HCT116 (cell line): Measurements from ENCODE around the gene GCSAM. TPM values are rescaled to one million over a fixed set of nuclear protein-coding genes. Genes with fewer than 3 reads are reported as not detected.

Experiments
- ATAC-seq: fragments of 200-7000 bp; cut with Tn5 transposase; 2 replicates; pipeline ENCODE4 v1.9.1; 2020; ENCODE audit warnings: mild to moderate bottlenecking, moderate library complexity
- BruUV-seq: library from RNA; stranded (reverse); fragments of 400-500 nt; replicated peaks from 2 replicates; lab custom pipeline; 2021; lab: Mats Ljungman, UMichigan
- CTCF ChIA-PET: fragments of 300-600 bp; sonication (Branson Sonifier 250); formaldehyde crosslinking; loops from one replicate; lab custom pipeline; 2021; ENCODE audit warnings: antibody characterized with exemption; lab: Charles Lee
- POLR2A ChIA-PET: fragments of 300-600, 350-600 bp; sonication (Branson Sonifier 250); formaldehyde crosslinking; loops from one replicate; lab custom pipeline; 2021; ENCODE audit warnings: antibody characterized with exemption; lab: Charles Lee
- RAD21 ChIA-PET, 2 experiments: fragments of 300-600 bp; sonication (Branson Sonifier 250); formaldehyde crosslinking; loops; one replicate each; lab custom pipeline; 2023; ENCODE audit warnings: low total read pairs in 2 of 2; ENCODE audit not compliant: uncharacterized antibody in 2 of 2, unreplicated experiment in 2 of 2, low non-redundant PET in 1 of 2; lab: Charles Lee
- DNase-seq: peaks from one replicate; pipeline ENCODE4 v3.0.0-alpha.2; 2010; ENCODE audit warnings: low read depth, low spot score
- H2AFZ ChIP-seq: fragments of 200-600 bp; shearing (Covaris generic), sonication (generic); 2 replicates; pipeline ENCODE4 v1.6.1; 2017; ENCODE audit warnings: low read depth, mixed run types, mixed read lengths, antibody characterized with exemption, low read length; ENCODE audit not compliant: poor library complexity, severe bottlenecking
- H3K27ac ChIP-seq: 2 replicates; pipeline ENCODE4 v1.5.1; 2012; ENCODE audit warnings: low read depth, low read length
- H3K27me3 ChIP-seq: fragments of 200-600 bp; sonication (generic); 2 replicates; pipeline ENCODE4 v1.6.1; 2016; ENCODE audit warnings: mixed run types, low read length, mixed read lengths; ENCODE audit not compliant: insufficient read depth
- H3K36me3 ChIP-seq, 2 experiments: fragments of 200-500 bp in 1 of 2; fragments of 200-600 bp in 1 of 2; sonication (Bioruptor generic) in 1 of 2; sonication (generic) in 1 of 2; 2 replicates each; pipeline versions ENCODE4 v1.5.1 to v1.6.1; 2014 to 2016; ENCODE audit warnings: low read length in 2 of 2, inconsistent platforms in 1 of 2, mixed read lengths in 1 of 2, mixed run types in 1 of 2; ENCODE audit not compliant: insufficient read depth in 2 of 2, control insufficient read depth in 1 of 2
- H3K4me1 ChIP-seq, 2 experiments: fragments of 200-600 bp in 1 of 2; sonication (generic) in 1 of 2; 2 replicates each; pipeline versions ENCODE4 v1.5.1 to v1.6.1; 2012 to 2017; ENCODE audit warnings: low read length in 2 of 2, inconsistent platforms in 1 of 2, mild to moderate bottlenecking in 1 of 2, mixed read lengths in 1 of 2, mixed run types in 1 of 2, moderate library complexity in 1 of 2; ENCODE audit not compliant: insufficient read depth in 2 of 2, control insufficient read depth in 1 of 2
- H3K4me2 ChIP-seq: fragments of 200-600 bp; sonication (generic); 2 replicates; pipeline ENCODE4 v1.6.1; 2017; ENCODE audit warnings: mixed run types, low read length, mixed read lengths
- H3K4me3 ChIP-seq, 2 experiments: fragments of 200-600 bp in 1 of 2; sonication (generic) in 1 of 2; replicated peaks in 1 of 2; 2 replicates each; pipeline ENCODE4 v1.5.1; 2011 to 2016; ENCODE audit warnings: low read length in 2 of 2, control low read depth in 1 of 2, low read depth in 1 of 2, mild to moderate bottlenecking in 1 of 2, mixed read lengths in 1 of 2, mixed run types in 1 of 2
- H3K79me2 ChIP-seq: fragments of 200-600 bp; sonication (generic); 2 replicates; pipeline ENCODE4 v1.6.1; 2017; ENCODE audit warnings: mild to moderate bottlenecking, mixed run types, low read length, moderate library complexity, mixed read lengths; ENCODE audit not compliant: insufficient read depth
- H3K9ac ChIP-seq: fragments of 200-600 bp; sonication (generic); 2 replicates; pipeline ENCODE4 v1.6.1; 2016; ENCODE audit warnings: low read length, mixed read lengths
- H3K9me2 ChIP-seq: fragments of 200-600 bp; sonication (generic), shearing (Covaris generic); 2 replicates; pipeline ENCODE4 v1.6.1; 2017; ENCODE audit warnings: mixed run types, mild to moderate bottlenecking, moderate library complexity; ENCODE audit not compliant: insufficient read depth
- H3K9me3 ChIP-seq, 2 experiments: fragments of 200-500 bp in 1 of 2; fragments of 200-600 bp in 1 of 2; sonication (Bioruptor generic) in 1 of 2; sonication (generic) in 1 of 2; 2 replicates each; pipeline ENCODE4 v1.6.1; 2014 to 2017; ENCODE audit warnings: low read length in 2 of 2, mixed read lengths in 2 of 2, inconsistent platforms in 1 of 2, low read depth in 1 of 2, mild to moderate bottlenecking in 1 of 2, mixed run types in 1 of 2, moderate library complexity in 1 of 2; ENCODE audit not compliant: control insufficient read depth in 1 of 2, insufficient read depth in 1 of 2
- H4K20me1 ChIP-seq: fragments of 200-600 bp; sonication (generic), shearing (Covaris generic); 2 replicates; pipeline ENCODE4 v1.6.1; 2017; ENCODE audit warnings: mixed run types, mild to moderate bottlenecking, moderate library complexity; ENCODE audit not compliant: insufficient read depth
- CTCF ChIP-seq, 3 experiments: fragments of 200-600 bp in 1 of 3; sonication (generic) in 1 of 3; IDR thresholded peaks in 2 of 3; conservative IDR thresholded peaks in 1 of 3; 2 replicates each; pipeline ENCODE4 v1.5.1; 2012 to 2017; ENCODE audit warnings: low read depth in 2 of 3, low read length in 2 of 3, antibody characterized with exemption in 1 of 3, borderline replicate concordance in 1 of 3, control low read depth in 1 of 3, mild to moderate bottlenecking in 1 of 3, mixed read lengths in 1 of 3, mixed run types in 1 of 3, moderate library complexity in 1 of 3; ENCODE audit not compliant: insufficient read depth in 1 of 3
- EGR1 ChIP-seq: IDR thresholded peaks from 2 replicates; pipeline ENCODE4 v1.6.1; 2012; ENCODE audit warnings: low read depth
- ELF1 ChIP-seq: IDR thresholded peaks from 2 replicates; pipeline ENCODE4 v1.6.1; 2012; ENCODE audit warnings: low read depth, borderline replicate concordance
- POLR2A ChIP-seq: IDR thresholded peaks from 2 replicates; pipeline ENCODE4 v1.7.0; 2011; ENCODE audit warnings: borderline replicate concordance; ENCODE audit not compliant: insufficient read depth, insufficient read length; ENCODE audit errors: extremely low read depth
- REST ChIP-seq: IDR thresholded peaks from 2 replicates; pipeline ENCODE4 v1.6.1; 2012; ENCODE audit warnings: low read depth
- SIN3A ChIP-seq: IDR thresholded peaks from 2 replicates; pipeline ENCODE4 v1.6.1; 2012; ENCODE audit warnings: low read depth
- TCF7L2 ChIP-seq: IDR thresholded peaks from 2 replicates; pipeline ENCODE4 v1.7.0; 2011; ENCODE audit warnings: borderline replicate concordance, inconsistent platforms; ENCODE audit not compliant: insufficient read depth, insufficient read length; ENCODE audit errors: extremely low read depth
- ZFX ChIP-seq: fragments of 450-650 bp; IDR thresholded peaks from 2 replicates; pipeline ENCODE4 v1.6.1; 2017
- ZNF274 ChIP-seq: fragments of 200-500 bp; sonication (Bioruptor generic); IDR thresholded peaks from 2 replicates; pipeline ENCODE4 v1.6.1; 2014; ENCODE audit warnings: mild to moderate bottlenecking, low read depth, low read length, inconsistent platforms
- intact Hi-C: fragments of 100-400 bp; cut with micrococcal nuclease; formaldehyde crosslinking; loops from 2 replicates; pipeline ENCODE4 v1.10.0; 2022
- total RNA-seq: library from RNA; stranded (reverse); gene quantifications from one replicate; pipeline ENCODE4 v1.2.1, GENCODE V29; 2021; ENCODE audit not compliant: unreplicated experiment
- TF ChIP-seq, protein P1 (sequence below): IDR thresholded peaks from 2 replicates; pipeline ENCODE4 v1.6.1; 2012

GCSAM gene
- total RNA-seq, 1 experiment from 2014 or later: not detected

DNA sequence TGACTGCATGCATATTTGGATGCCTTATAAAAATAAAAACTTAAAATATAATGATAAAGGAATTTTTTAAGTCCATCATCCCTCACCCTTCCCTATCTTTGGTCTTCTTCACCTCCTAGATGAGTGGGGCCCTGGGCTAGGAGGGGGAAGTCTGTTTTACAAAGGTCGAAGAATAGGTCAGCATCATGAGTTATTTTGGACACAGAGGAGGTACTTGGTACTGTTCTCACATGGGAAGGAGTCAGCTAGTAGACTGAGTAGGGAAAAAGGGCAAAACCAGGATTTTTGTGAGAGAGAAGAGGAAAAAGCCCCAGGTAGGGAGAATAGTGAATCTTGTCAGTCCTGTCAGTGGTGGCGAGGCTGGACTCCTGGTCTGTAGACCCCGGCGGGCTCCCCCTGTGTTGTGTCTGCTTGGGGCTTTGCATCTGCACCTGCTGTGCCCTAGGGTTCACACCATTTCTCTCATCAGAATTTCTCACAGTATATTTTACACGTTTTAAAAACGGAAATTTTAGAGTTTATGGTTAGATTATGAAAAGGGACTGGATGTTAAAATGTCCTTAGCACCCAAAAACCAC, 17.2 kb downstream of the GCSAM start:
- Histone ChIP-seq H3K4me3 (no peak overlapping the region), H4K20me1 (no peaks in the 10 kb centered on the region), H3K27me3 (no peaks in the 10 kb centered on the region), H3K9me2 (no peaks in the 10 kb centered on the region), H3K27ac (no peak overlapping the region), H3K4me1 (no peaks in the 10 kb centered on the region), H3K4me2 (no peak overlapping the region), H3K9me3 (no peaks in the 10 kb centered on the region), H3K79me2 (no peaks in the 10 kb centered on the region), H3K9ac (no peak overlapping the region), H3K36me3 (peaks cover 20 to 42% of the 10 kb centered on the region in 2 experiments; a peak in 3 of 4 replicates), H2AFZ (no peak overlapping the region)
- no TSS peak for BruUV-seq
- ChIA-PET RAD21 (no interaction called here), POLR2A (no interaction called here), CTCF (no interaction called here)
- intact Hi-C loops: loop anchor here (10.0 kb wide), 1 partner anchor 859 kb away; the partner anchor contains the start of gene CD200R1
- ATAC-seq (no peak), DNase-seq (no peak)
- TF ChIP-seq CTCF (IDR thresholded peaks at IDR 0.05 in 2 of 3, conservative IDR thresholded peaks at IDR 0.05 in 1 of 3; ENCODE audit: borderline replicate concordance in 1 of 3, insufficient read depth in 1 of 3, low read depth in 2 of 3, low read length in 2 of 3) (no peak), ELF1 (no peak), EGR1 (no peak), TCF7L2 (no peak), SIN3A (no peak), REST (no peak), ZFX (no peak), POLR2A (no peak), ZNF274 (no peak)
- TF ChIP-seq, protein P1, sequence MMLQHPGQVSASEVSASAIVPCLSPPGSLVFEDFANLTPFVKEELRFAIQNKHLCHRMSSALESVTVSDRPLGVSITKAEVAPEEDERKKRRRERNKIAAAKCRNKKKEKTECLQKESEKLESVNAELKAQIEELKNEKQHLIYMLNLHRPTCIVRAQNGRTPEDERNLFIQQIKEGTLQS: no peak
